RWPE2 (cell line): ENCODE results near the gene ARL2BP.

ENCODE experiments used
- ATAC-seq: fragments of 200-7000 bp; cut with Tn5 transposase; 3 replicates; pipeline ENCODE4 v1.9.1; 2021; ENCODE audit warnings: low read depth
- DNase-seq: peaks from one replicate; pipeline ENCODE4 v3.0.0-alpha.2; 2020; ENCODE audit warnings: low spot score
- H3K27ac ChIP-seq: fragments of 450-650 bp; 2 replicates; pipeline ENCODE4 v1.5.1; 2017; ENCODE audit warnings: mild to moderate bottlenecking; ENCODE audit not compliant: poor library complexity, severe bottlenecking
- H3K27me3 ChIP-seq: fragments of 250-450 bp; sonication (Bioruptor Pico); 2 replicates; pipeline ENCODE4 v1.5.1; 2021; ENCODE audit warnings: mild to moderate bottlenecking, moderate library complexity; ENCODE audit not compliant: insufficient read depth, poor library complexity, severe bottlenecking
- H3K36me3 ChIP-seq: fragments of 250-450 bp; sonication (Bioruptor Pico); 2 replicates; pipeline ENCODE4 v1.5.1; 2020; ENCODE audit warnings: low read depth, mild to moderate bottlenecking, moderate library complexity
- H3K4me1 ChIP-seq: fragments of 250-450 bp; sonication (Bioruptor Pico); 2 replicates; pipeline ENCODE4 v1.5.1; 2021; ENCODE audit warnings: mild to moderate bottlenecking, moderate library complexity; ENCODE audit not compliant: insufficient read depth, poor library complexity, severe bottlenecking
- H3K4me3 ChIP-seq: fragments of 250-450 bp; sonication (Bioruptor Pico); 2 replicates; pipeline ENCODE4 v1.5.1; 2021; ENCODE audit warnings: mild to moderate bottlenecking, moderate library complexity; ENCODE audit not compliant: severe bottlenecking
- H3K9me3 ChIP-seq: fragments of 250-450 bp; sonication (Bioruptor Pico); 2 replicates; pipeline ENCODE4 v1.5.1; 2021; ENCODE audit warnings: mild to moderate bottlenecking, moderate library complexity; ENCODE audit not compliant: severe bottlenecking
- CTCF ChIP-seq: fragments of 450-650 bp; IDR thresholded peaks from one replicate; pipeline ENCODE4 v1.5.1; 2017; ENCODE audit warnings: mild to moderate bottlenecking, moderate library complexity; ENCODE audit not compliant: poor library complexity, severe bottlenecking

The ARL2BP gene

DNA sequence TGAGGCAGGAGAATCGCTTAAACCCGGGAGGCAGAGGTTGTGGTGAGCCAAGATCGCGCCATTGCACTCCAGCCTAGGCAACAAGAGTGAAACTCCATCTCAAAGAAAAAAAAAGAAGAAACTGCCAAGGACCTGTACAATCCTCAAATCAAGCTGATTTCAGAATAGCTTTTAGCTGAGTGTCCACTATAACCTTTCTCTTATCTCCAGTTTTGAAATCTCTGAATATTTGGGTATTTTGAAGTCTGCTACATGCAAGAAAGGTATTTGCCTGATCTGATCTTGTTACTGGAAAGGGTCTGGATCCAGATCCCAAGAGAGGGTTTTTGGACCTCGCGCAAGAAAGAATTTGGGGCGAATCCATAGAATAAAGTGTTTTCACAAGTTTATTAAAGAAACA, 19.1 kb upstream of the ARL2BP start:
- no peak for DNase-seq
- peaks cover 5% of the 10 kb centered on the region for H3K4me1 ChIP-seq
- no peak overlapping the region for H3K27ac ChIP-seq
- TF ChIP-seq CTCF, result no peak
- no peaks in the 10 kb centered on the region for H3K9me3 ChIP-seq
- no peak for ATAC-seq
- H3K4me3 ChIP-seq, result no peak overlapping the region
- no peaks in the 10 kb centered on the region for H3K27me3 ChIP-seq
- H3K36me3 ChIP-seq, result peaks cover 95% of the 10 kb centered on the region

GRCh38 chr16:57226701-57227621, 18.1 kb upstream of the ARL2BP start:
- DNase-seq, result no peak
- ATAC-seq, result no peak
- Histone ChIP-seq H3K4me1 (peaks cover 5% of the 10 kb centered on the region), H3K36me3 (peaks cover 95% of the 10 kb centered on the region), H3K4me3 (no peak overlapping the region), H3K27ac (no peak overlapping the region), H3K9me3 (no peaks in the 10 kb centered on the region), H3K27me3 (no peaks in the 10 kb centered on the region)
- TF ChIP-seq CTCF, result no peak

DNA sequence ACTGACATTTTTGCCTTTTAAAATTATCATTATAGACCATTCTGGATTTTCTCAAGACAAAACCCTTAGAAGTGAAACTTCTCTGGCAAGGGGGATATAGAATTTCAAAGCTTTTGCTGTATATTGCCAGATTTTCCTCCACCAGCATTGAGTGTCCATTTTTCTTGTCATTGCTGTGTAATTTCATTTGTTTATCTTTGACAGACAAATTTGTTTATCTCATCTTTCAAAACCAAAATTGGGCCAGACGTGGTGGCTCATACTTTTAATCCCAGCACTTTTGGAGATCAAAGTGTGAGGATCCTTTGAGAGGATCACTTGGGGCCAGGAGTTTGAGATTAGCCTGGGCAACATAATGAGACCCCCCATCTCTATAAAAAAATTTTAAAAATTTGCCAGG, 16.0 kb upstream of the ARL2BP start:
- no peak for DNase-seq
- H3K27me3 ChIP-seq, result no peaks in the 10 kb centered on the region
- TF ChIP-seq CTCF, result no peak
- H3K4me1 ChIP-seq, result peaks cover 5% of the 10 kb centered on the region
- ATAC-seq, result no peak
- H3K4me3 ChIP-seq, result no peak overlapping the region
- no peaks in the 10 kb centered on the region for H3K9me3 ChIP-seq
- H3K27ac ChIP-seq, result no peak overlapping the region
- peaks cover 93% of the 10 kb centered on the region for H3K36me3 ChIP-seq

DNA sequence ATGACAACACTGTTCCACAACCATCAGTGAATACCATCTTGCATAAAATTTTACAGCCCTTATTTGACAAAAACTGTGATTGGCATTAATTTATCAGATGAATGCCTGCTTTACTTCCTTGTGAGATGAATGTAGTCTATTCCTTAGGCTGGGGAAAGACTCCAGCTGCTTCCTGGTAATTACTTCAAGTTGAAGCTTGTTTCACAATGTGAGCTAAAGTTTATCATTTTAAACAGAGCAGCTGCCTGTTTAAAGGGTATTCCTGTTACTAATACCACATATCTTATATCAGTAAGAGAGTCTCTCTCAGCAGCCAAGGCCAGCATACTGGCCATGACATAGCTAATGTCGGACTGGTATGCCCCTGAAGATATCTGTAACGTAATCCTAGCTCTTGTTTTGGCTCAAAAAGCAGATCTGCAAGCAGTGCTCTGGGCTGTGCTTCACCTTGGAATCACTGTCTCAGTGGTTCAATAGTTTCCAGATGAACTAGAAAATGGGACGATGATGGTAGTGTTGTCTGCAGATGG, 13.2 kb upstream of the ARL2BP start:
- no peak for ATAC-seq
- Histone ChIP-seq H3K4me1 (no peaks in the 10 kb centered on the region), H3K27ac (no peak overlapping the region), H3K4me3 (no peak overlapping the region), H3K27me3 (no peaks in the 10 kb centered on the region), H3K36me3 (peaks cover 93% of the 10 kb centered on the region), H3K9me3 (no peaks in the 10 kb centered on the region)
- no peak for TF ChIP-seq CTCF
- no peak for DNase-seq
